Stimulated activated CD4-positive, alpha-beta T cell treated with anti-CD3 and anti-CD28 coated beads, Interleukin-15, amount 100 ng/mL, for 1 hour (primary cell): ENCODE data around the gene ERC1.
"Not testable (repeated sequence)": the region's sequence is repeated elsewhere in the genome, so short reads cannot be mapped to it uniquely, and the experiment has no call there.

Experiments used
- DNase-seq, 2 donors: peaks; one replicate each; pipeline ENCODE4 v3.0.0-alpha.2; 2020; ENCODE audit warnings: low read depth in 1 of 2, low spot score in 1 of 2

Gene ERC1

GRCh38 chr12:981961-982360 is 9.1 kb upstream of the ERC1 start:
- DNase-seq, result no peak

DNA sequence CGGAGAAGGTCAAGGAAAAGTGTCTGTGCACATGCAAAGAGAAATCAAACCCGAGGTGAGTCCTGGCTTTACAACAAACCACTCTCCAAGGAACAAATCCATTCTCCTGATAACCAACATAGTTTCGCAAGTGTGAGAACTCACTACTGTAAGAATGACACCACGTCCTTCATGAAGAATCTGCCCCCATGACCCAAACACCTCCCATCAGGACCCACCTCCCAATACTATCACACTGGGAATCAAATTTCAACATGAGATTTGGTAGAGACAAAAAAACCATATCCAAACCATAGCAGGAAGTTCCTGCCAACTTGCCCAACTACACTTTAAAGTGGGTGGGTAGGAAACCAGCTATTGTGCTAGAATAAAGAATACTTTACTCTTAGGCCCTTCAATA is 2.4 kb upstream of the ERC1 start:
- no peak for DNase-seq

DNA sequence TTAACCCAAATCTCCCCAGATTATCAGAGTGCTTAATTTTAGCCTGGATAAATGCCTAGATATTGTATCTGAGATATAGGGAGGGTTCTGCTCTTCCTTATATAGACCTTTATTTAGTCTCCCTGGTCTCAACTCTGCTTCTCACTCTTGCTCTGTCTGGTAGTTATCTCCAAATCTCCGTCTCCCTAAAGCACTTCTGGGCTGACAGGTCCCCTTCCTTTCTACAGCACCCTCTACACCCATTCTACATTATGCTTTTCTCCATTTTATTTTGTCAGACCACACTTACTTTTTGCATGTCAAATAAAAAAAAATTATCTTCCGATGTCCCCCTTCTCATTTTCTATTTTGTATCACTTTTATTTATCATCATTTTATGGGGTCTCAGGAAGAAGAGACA is 2.0 kb upstream of the ERC1 start:
- DNase-seq, result no peak

GRCh38 chr12:989751-990660 is 1.0 kb upstream of the ERC1 start:
- peak; percentile 12 to 27 for DNase-seq

- DNase-seq, result no peak
These were observed 619 bp downstream of the ERC1 start for GRCh38 chr12:991350-992333.

- no peak for DNase-seq
These were observed 1.6 kb downstream of the ERC1 start for GRCh38 chr12:992647-993046.

DNA sequence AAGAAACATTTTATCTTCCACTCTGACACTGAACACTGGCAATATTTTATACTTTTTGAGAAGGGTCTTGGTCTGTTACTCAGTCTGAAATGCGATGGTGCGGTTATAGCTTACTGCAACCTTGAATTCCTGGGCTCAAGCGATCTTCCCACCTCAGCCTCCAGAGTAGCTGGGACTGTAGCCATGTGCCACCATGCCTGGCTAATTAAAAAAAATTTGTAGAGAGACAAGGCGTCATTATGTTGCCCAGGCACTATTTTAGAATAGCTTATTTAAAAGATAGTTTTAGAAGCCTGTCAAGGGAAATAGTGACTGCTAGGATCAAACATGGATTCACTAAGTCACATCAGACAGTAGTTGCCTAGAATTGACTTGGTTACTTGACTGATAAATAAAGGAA is 5.9 kb downstream of the ERC1 start:
- DNase-seq, result no peak

GRCh38 chr12:997505-997904 is 6.5 kb downstream of the ERC1 start:
- DNase-seq, result no peak

- no peak for DNase-seq
These were observed 7.2 kb downstream of the ERC1 start for GRCh38 chr12:998020-998874.

DNA sequence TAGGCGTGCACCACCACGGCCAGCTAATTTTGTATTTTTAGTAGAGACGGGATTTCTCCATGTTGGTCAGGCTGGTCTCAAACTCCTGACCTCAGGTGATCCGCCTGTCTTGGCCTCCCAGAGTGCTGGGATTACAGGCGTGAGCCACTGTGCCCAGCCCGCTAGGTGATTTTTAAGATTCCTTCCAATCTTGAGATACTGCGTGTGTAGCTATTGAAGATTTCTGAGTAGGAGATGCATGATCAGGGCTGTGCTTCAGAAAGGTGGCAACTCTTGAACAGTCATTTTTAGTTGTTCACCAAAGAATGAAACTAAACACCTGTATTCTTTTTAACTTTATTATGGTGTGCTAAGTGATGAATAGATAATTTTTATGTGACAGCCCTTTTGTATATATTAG is 8.7 kb downstream of the ERC1 start:
- DNase-seq, result not testable (repeated sequence)

- no peak for DNase-seq
These were observed 10.5 kb downstream of the ERC1 start for GRCh38 chr12:1001507-1001906.

DNA sequence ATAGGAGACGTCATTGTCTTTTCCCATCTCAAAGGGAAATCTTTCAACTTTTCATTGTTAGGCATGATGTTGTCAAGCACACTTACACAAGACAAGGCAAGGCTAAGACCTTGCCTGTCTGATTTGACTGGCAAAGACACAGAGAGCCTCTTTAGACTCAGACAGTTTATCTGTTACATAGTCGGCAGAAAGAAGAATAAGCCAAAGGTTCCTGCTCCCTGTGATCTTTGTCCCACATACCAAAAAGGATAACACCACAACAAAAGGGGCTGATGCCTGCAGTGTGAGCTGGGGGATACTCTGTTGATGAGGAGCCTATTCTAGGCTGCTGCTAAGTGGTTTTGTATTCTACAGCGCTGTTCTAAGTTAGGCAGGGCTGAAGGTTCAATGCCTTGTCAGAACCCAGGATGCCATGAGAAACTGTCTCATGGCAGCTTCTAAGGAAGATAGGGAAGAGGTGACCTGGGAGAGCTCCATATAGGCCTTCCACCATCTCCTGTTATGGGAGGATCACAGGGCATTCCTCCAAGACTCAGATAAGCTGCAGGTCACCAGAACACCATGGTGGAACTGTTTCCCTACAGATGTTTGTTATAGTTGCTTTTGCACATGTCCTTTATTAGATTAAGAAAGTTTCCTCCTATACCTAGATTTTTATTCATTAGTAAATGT is 12.7 kb downstream of the ERC1 start:
- no peak for DNase-seq

DNA sequence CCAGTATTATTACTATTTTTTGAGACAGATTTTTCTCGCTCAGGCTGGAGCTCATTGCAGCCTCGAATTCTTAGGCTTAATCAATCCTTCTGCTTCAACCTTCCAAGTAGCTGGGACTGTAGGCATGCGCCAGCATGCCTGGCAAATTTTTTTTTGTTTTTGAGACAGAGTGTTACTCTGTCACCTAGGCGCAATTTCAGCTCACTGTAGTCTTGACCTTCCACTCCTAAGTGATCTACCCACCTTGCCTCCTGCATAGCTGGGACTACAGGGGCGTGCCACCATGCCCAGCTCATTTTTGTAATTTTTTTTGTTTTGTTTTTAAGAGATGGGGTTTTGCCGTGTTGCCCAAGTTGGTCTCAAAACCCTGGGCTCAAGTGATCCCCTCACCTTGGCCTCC is 15.2 kb downstream of the ERC1 start:
- DNase-seq, result no peak

DNA sequence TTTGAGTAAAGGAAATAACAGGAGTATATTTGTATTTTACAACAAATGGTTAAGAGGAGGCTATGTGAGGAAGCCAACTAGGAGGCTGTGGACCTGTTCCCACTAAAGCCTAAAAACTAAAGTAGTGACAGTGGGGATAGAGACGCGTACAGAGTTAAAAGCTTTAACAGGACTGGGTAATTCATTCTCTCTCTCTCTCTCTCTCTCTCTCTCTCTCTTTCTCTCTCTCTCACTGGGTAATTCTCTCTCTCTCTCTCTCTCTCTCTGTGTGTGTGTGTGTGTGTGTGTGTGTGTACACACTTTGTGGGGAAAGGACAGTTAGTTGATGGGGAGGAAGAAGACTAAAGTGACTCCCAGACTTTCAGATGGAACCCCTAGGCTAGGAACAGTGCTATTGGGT is 16.3 kb downstream of the ERC1 start:
- no peak for DNase-seq

- no peak for DNase-seq
These were observed 17.0 kb downstream of the ERC1 start for GRCh38 chr12:1007994-1008393.

GRCh38 chr12:1011091-1011490 is 20.1 kb downstream of the ERC1 start:
- DNase-seq, result no peak

GRCh38 chr12:1013618-1014489 is 22.8 kb downstream of the ERC1 start:
- no peak for DNase-seq

DNA sequence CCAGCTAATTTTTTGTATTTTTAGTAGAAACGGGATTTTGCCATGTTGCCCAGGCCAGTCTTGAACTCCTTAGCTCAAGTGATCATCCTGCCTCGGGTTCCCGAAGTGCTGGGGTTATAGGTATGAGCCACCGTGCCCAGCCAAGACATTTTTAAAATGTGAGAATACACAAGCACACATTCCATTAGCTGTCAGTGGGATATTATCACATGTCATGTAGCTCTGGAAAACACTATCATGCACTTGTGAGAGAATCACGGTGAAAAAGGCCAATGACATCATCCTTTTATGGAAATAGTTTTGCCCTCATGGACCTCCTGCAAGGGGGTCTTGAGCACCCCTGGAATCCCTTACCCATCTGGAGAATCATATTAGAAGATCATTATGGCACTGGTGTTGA is 28.3 kb downstream of the ERC1 start:
- DNase-seq, result no peak

DNA sequence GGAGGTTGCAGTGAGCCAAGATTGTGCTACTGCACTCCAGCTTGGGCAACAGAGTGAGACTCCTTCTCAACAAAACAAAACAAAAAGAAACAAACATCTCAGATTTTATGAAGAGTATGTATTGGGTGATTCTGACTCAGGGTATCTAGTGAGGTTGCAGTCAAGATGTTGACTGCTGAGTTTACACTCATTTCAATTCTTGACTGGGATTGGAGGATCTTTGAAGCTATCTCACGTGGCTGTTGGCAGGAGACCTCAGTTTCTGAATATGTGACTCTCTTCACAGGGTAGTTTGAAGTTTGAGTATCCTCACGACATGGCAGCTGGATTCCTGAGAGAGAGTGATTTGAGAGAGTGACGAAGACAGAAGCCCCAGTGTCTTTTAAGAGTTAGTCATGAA is 29.4 kb downstream of the ERC1 start:
- DNase-seq, result no peak
